NCI-H226 (cell line): ENCODE measurements around the gene CXCL17.
"Not testable (repeated sequence)": the region's sequence is repeated elsewhere in the genome, so short reads cannot be mapped to it uniquely, and the experiment has no call there.

Experiments used
- DNase-seq: peaks from one replicate; pipeline ENCODE4 v3.0.0-alpha.2; 2015

CXCL17 gene

GRCh38 chr19:42442833-42443232 is at the start of gene CXCL17:
CXCL17 (minus strand) TSS chr19:42442946; CDS start chr19:42442832, 114 bp downstream.
- no peak for DNase-seq

- DNase-seq: no peak
These were observed 46.2 kb upstream of the CXCL17 start for GRCh38 chr19:42488783-42489521.

GRCh38 chr19:42487798-42488178 is 45.0 kb upstream of the CXCL17 start:
- DNase-seq: no peak

GRCh38 chr19:42487032-42487797 is 44.5 kb upstream of the CXCL17 start:
- no peak for DNase-seq

GRCh38 chr19:42485036-42485435 is 42.3 kb upstream of the CXCL17 start:
- DNase-seq: not testable (repeated sequence)

- peak; percentile 29 for DNase-seq
These were observed 37.8 kb upstream of the CXCL17 start for GRCh38 chr19:42480335-42481095.

GRCh38 chr19:42479736-42480135 is 37.0 kb upstream of the CXCL17 start:
- no peak for DNase-seq

- DNase-seq: no peak
These were observed 36.1 kb upstream of the CXCL17 start for GRCh38 chr19:42478765-42479311.

GRCh38 chr19:42477933-42478332 is 35.2 kb upstream of the CXCL17 start:
- no peak for DNase-seq

- DNase-seq: no peak
These were observed 34.4 kb upstream of the CXCL17 start for GRCh38 chr19:42477117-42477516.

- DNase-seq: no peak
These were observed 32.6 kb upstream of the CXCL17 start for GRCh38 chr19:42475366-42475765.

GRCh38 chr19:42474743-42475142 is 32.0 kb upstream of the CXCL17 start:
- no peak for DNase-seq

GRCh38 chr19:42473686-42474085 is 30.9 kb upstream of the CXCL17 start:
- no peak for DNase-seq

- no peak for DNase-seq
These were observed 29.8 kb upstream of the CXCL17 start for GRCh38 chr19:42472402-42473147.

GRCh38 chr19:42471554-42472249 is 29.0 kb upstream of the CXCL17 start:
- DNase-seq: no peak

- DNase-seq: no peak
These were observed 26.8 kb upstream of the CXCL17 start for GRCh38 chr19:42469311-42470235.

- DNase-seq: peak; percentile 62
These were observed 25.6 kb upstream of the CXCL17 start for GRCh38 chr19:42468273-42468796.

- no peak for DNase-seq
These were observed 24.5 kb upstream of the CXCL17 start for GRCh38 chr19:42467183-42467760.

- no peak for DNase-seq
These were observed 23.9 kb upstream of the CXCL17 start for GRCh38 chr19:42466521-42467182.
